Ovary (tissue), 9 donors: ENCODE results near the gene TNFRSF19. TPM values are rescaled to one million over a fixed set of nuclear protein-coding genes. Genes with fewer than 3 reads are reported as not detected.
A peak's percentile ranks its signal among the peaks of the same experiment; 100 is the strongest.

Source experiments
- DNase-seq, 5 donors: peaks; one replicate each; pipeline ENCODE4 v3.0.0-alpha.2; 2019 to 2020
- H3K27ac ChIP-seq, 2 donors: fragments of 200-600 bp; one replicate each; pipeline versions ENCODE4 v1.5.1 to v1.8.0; 2019 to 2022
- H3K27me3 ChIP-seq: fragments of 200-600 bp; one replicate; pipeline ENCODE4 v1.8.0; 2022
- H3K36me3 ChIP-seq: fragments of 200-600 bp; sonication (generic); one replicate; pipeline ENCODE4 v1.5.1; 2019
- H3K4me1 ChIP-seq: one replicate; pipeline ENCODE4 v1.8.1; 2013; ENCODE audit warnings: mild to moderate bottlenecking, moderate library complexity; ENCODE audit not compliant: insufficient read depth
- H3K4me3 ChIP-seq: fragments of 200-600 bp; sonication (generic); one replicate; pipeline ENCODE4 v1.5.1; 2017
- H3K9me3 ChIP-seq, 2 donors: fragments of 200-600 bp in 1 of 2; sonication (generic) in 1 of 2; one replicate each; pipeline versions ENCODE4 v1.5.1 to v1.8.1; 2013 to 2019; ENCODE audit warnings: mild to moderate bottlenecking in 1 of 2, moderate library complexity in 1 of 2
- CTCF ChIP-seq, 3 donors: fragments of 450-650 bp in 2 of 3; fragments of 200-600 bp in 1 of 3; IDR thresholded peaks; one replicate each; pipeline versions ENCODE4 v1.5.1 to v1.8.0; 2016 to 2022; ENCODE audit warnings: antibody characterized with exemption in 3 of 3, mild to moderate bottlenecking in 1 of 3
- EP300 ChIP-seq: sonication (generic); formaldehyde crosslinking; IDR thresholded peaks from one replicate; pipeline ENCODE4 v1.6.1; 2017; ENCODE audit warnings: antibody characterized with exemption
- POLR2A ChIP-seq: fragments of 450-650 bp; IDR thresholded peaks from one replicate; pipeline ENCODE4 v1.6.1; 2017; ENCODE audit warnings: antibody characterized with exemption, mild to moderate bottlenecking, moderate library complexity
- WGBS, 3 donors: extraction: QIAGEN DNeasy Blood & Tissue Kit in 1 of 3; methylation state at CpG; one replicate each; pipeline versions ENCODE4 v1.1.5 to v1.1.7; 2013 to 2017; 5-methylcytosine and 5-hydroxymethylcytosine counted together
- intact Hi-C, 4 donors: fragments of 100-400 bp; cut with DNase I; formaldehyde crosslinking; loops; one replicate each; pipeline versions ENCODE4 v1.11.0 to v1.15.1; 2022 to 2023
- polyA plus RNA-seq, 2 donors: library from polyadenylated mRNA; stranded (reverse); fragments of 200-250 nt in 1 of 2; fragments of 350-450 nt in 1 of 2; fragmentation: Illumina TruSeq in 1 of 2; extraction: RNeasy Lipid Tissue Mini Kit (QIAGEN cat#74804) in 1 of 2; gene quantifications; one replicate each; pipeline ENCODE4 v1.2.3, GENCODE V29; 2013 to 2014
- total RNA-seq, 7 donors: library from RNA; depleted of rRNA in 2 of 7; stranded (reverse); fragments of >200 nt in 2 of 7; fragmentation: NEBNext Ultra II Directional in 3 of 7; extraction: Animal tissue kit (Norgen Biotek cat#: 25700) in 3 of 7; gene quantifications; one replicate each; pipeline versions ENCODE4 v1.1.0 to v1.2.4, GENCODE V29; 2016 to 2023
- donor health status: DM: no; HTN: no; CAD: no; lungs with moderate emphysema.
- donor health status: DM: no; HTN: no; CAD: no.
- donor health status: Bipolar disorder and iron deficiency.
- donor health status: DM: yes; HTN: yes; CAD: no.
- donor health status: DM: no; HTN: no; CAD: no.
- donor health status: DM: yes; HTN: yes; CAD: no.

Gene TNFRSF19
- total and polyA plus RNA-seq, 9 donors = 2.6 to 15.3 (median 4.8) TPM

- Histone ChIP-seq H3K27me3 (no peaks in the 10 kb centered on the region), H3K36me3 (no peaks in the 10 kb centered on the region), H3K4me1 (peaks cover 12% of the 10 kb centered on the region), H3K4me3 (peak overlapping the region; percentile 13), H3K27ac (peak overlapping the region in 1 of 2 donors; percentile 51), H3K9me3 (no peaks in the 10 kb centered on the region)
- peak; percentile 32 to 47 (median 38) for DNase-seq
- TF ChIP-seq POLR2A = no peak
- TF ChIP-seq EP300 = no peak
- no peak for TF ChIP-seq CTCF (IDR thresholded peaks at IDR 0.05)
- 0 to 1% (median 1%) methylated on average over 7 of the region's 7 CpGs for WGBS, 3 donors
- intact Hi-C loops = no loop called here
Measured at GRCh38 chr13:23609414-23609760, 39.2 kb downstream of the TNFRSF19 start.

- peak overlapping the region in 1 of 2 donors; percentile 51 for H3K27ac ChIP-seq
- no peaks in the 10 kb centered on the region for H3K9me3 ChIP-seq
- TF ChIP-seq POLR2A (no peak), EP300 (no peak), CTCF (IDR thresholded peaks at IDR 0.05) (no peak)
- H3K27me3 ChIP-seq = no peaks in the 10 kb centered on the region
- intact Hi-C loops = no loop called here
- no peaks in the 10 kb centered on the region for H3K36me3 ChIP-seq
- H3K4me1 ChIP-seq = peaks cover 12% of the 10 kb centered on the region
- H3K4me3 ChIP-seq = no peak overlapping the region
- no peak for DNase-seq
- 5 to 6% (median 5%) methylated on average over 3 of the region's 3 CpGs for WGBS, 3 donors
Measured at GRCh38 chr13:23609874-23610576, 39.8 kb downstream of the TNFRSF19 start.

- peak overlapping the region in 1 of 2 donors; percentile 51 for H3K27ac ChIP-seq
- no peak for DNase-seq
Measured at GRCh38 chr13:23610966-23611491, 40.8 kb downstream of the TNFRSF19 start.

GRCh38 chr13:23612182-23612581 is 42.0 kb downstream of the TNFRSF19 start:
- no peak for TF ChIP-seq EP300
- TF ChIP-seq CTCF (IDR thresholded peaks at IDR 0.05) = no peak
- no peak for TF ChIP-seq POLR2A

More at GRCh38 chr13:23610966-23611491, 40.8 kb downstream of the TNFRSF19 start:
- Histone ChIP-seq H3K27me3 (no peaks in the 10 kb centered on the region), H3K4me1 (peaks cover 12% of the 10 kb centered on the region), H3K4me3 (no peak overlapping the region), H3K36me3 (no peaks in the 10 kb centered on the region), H3K9me3 (no peaks in the 10 kb centered on the region)
- intact Hi-C loops = no loop called here
- 60 to 75% (median 71%) methylated on average over 2 of the region's 2 CpGs for WGBS, 3 donors
- TF ChIP-seq CTCF (IDR thresholded peaks at IDR 0.05) = no peak
- TF ChIP-seq EP300 = no peak
- TF ChIP-seq POLR2A = no peak

More at GRCh38 chr13:23612182-23612581, 42.0 kb downstream of the TNFRSF19 start:
- Histone ChIP-seq H3K27ac (no peak overlapping the region), H3K4me1 (peaks cover 12% of the 10 kb centered on the region), H3K9me3 (no peaks in the 10 kb centered on the region), H3K27me3 (no peaks in the 10 kb centered on the region), H3K4me3 (no peak overlapping the region), H3K36me3 (no peaks in the 10 kb centered on the region)
- DNase-seq = no peak
- intact Hi-C loops = no loop called here
- WGBS, 3 donors = 95 to 98% (median 98%) methylated on average over 1 of the region's 1 CpG
